HepG2 (cell line): ENCODE data around the gene MAST1. TPM values are rescaled to one million over a fixed set of nuclear protein-coding genes. Genes with fewer than 3 reads are reported as not detected.
A peak's percentile ranks its signal among the peaks of the same experiment; 100 is the strongest.

ENCODE experiments used
- ATAC-seq: fragments of 200-7000 bp; cut with Tn5 transposase; 3 replicates; pipeline ENCODE4 v1.9.1; 2020; ENCODE audit warnings: mild to moderate bottlenecking, moderate library complexity
- BruUV-seq: library from RNA; stranded (reverse); fragments of 400-500 nt; replicated peaks from 2 replicates; lab custom pipeline; 2021; lab: Mats Ljungman, UMichigan
- CTCF ChIA-PET: fragments of 300-600 bp; formaldehyde crosslinking; extraction: SDS; loops from one replicate; lab custom pipeline; 2021; ENCODE audit warnings: low total read pairs, inconsistent platforms, low intra/inter-chr PET ratio; lab: Yijun Ruan, JAX
- POLR2A ChIA-PET: fragments of 350-600 bp; sonication (Branson Sonifier 250); formaldehyde crosslinking; loops from one replicate; lab custom pipeline; 2020; ENCODE audit warnings: antibody characterized with exemption, inconsistent platforms; lab: Yijun Ruan, JAX
- DNase-seq: peaks from one replicate; pipeline ENCODE4 v3.0.0-alpha.2; 2015; ENCODE audit warnings: low spot score
- FAIRE-seq: peaks from 3 replicates; lab custom pipeline; 2011; peaks lifted over from hg19 to GRCh38; lab: Jason Lieb, UNC
- H2AFZ ChIP-seq: one replicate; pipeline ENCODE4 v1.6.1; 2011; ENCODE audit warnings: low read length, inconsistent platforms
- H3K27ac ChIP-seq: fragments of 300-600 bp; 3 replicates; pipeline ENCODE4 v1.8.0; 2011; ENCODE audit warnings: mixed run types, mild to moderate bottlenecking, mixed read lengths, low read length, inconsistent platforms; ENCODE audit not compliant: insufficient read depth; ENCODE audit errors: extremely low read length
- H3K27me3 ChIP-seq, 2 experiments: fragments of 200-600 bp in 1 of 2; 2 replicates in 1 of 2; 3 replicates in 1 of 2; pipeline versions ENCODE4 v1.6.0 to v1.8.0; 2011; ENCODE audit warnings: low read length in 2 of 2, mild to moderate bottlenecking in 2 of 2, moderate library complexity in 2 of 2, inconsistent platforms in 1 of 2; ENCODE audit not compliant: insufficient read depth in 2 of 2, control insufficient read depth in 1 of 2
- H3K36me3 ChIP-seq, 2 experiments: fragments of 200-600 bp in 1 of 2; replicated peaks in 1 of 2; 2 replicates in 1 of 2; 3 replicates in 1 of 2; pipeline versions ENCODE4 v1.5.1 to v1.8.0; 2011; ENCODE audit warnings: low read length in 2 of 2, inconsistent platforms in 1 of 2; ENCODE audit not compliant: insufficient read depth in 2 of 2, control insufficient read depth in 1 of 2
- H3K4me1 ChIP-seq: 2 replicates; pipeline ENCODE4 v1.5.1; 2012; ENCODE audit warnings: low read length, inconsistent platforms; ENCODE audit not compliant: insufficient read depth
- H3K4me2 ChIP-seq: 2 replicates; pipeline ENCODE4 v1.6.0; 2011; ENCODE audit warnings: low read depth, low read length, inconsistent platforms
- H3K4me3 ChIP-seq, 3 experiments: fragments of 200-600 bp in 1 of 3; sonication (generic), shearing (Covaris generic) in 1 of 3; replicated peaks in 1 of 3; 2 replicates each; pipeline ENCODE4 v1.5.1; 2011 to 2016; ENCODE audit warnings: low read length in 3 of 3, inconsistent platforms in 2 of 3, low read depth in 2 of 3, mild to moderate bottlenecking in 2 of 3, control low read depth in 1 of 3, mixed read lengths in 1 of 3; ENCODE audit not compliant: insufficient read depth in 1 of 3
- H3K79me2 ChIP-seq: one replicate; pipeline ENCODE4 v1.6.1; 2011; ENCODE audit warnings: low read length, inconsistent platforms; ENCODE audit not compliant: insufficient read depth
- H3K9ac ChIP-seq: 2 replicates; pipeline ENCODE4 v1.6.0; 2011; ENCODE audit warnings: mild to moderate bottlenecking, low read depth, low read length, inconsistent platforms; ENCODE audit not compliant: insufficient read depth
- H3K9me3 ChIP-seq: 2 replicates; pipeline ENCODE4 v1.5.1; 2012; ENCODE audit warnings: mild to moderate bottlenecking, low read length
- H4K20me1 ChIP-seq: 2 replicates; pipeline ENCODE4 v1.6.0; 2011; ENCODE audit warnings: inconsistent platforms, mild to moderate bottlenecking, low read length, moderate library complexity; ENCODE audit not compliant: insufficient read depth
- ATF5 ChIP-seq: sonication (generic); formaldehyde crosslinking; IDR thresholded peaks from 2 replicates; pipeline ENCODE4 v1.4.0; 2020; ENCODE audit warnings: mild to moderate bottlenecking, low read depth, missing genetic modification reagents
- BORCS8-MEF2B ChIP-seq: sonication (generic); formaldehyde crosslinking; IDR thresholded peaks from 2 replicates; pipeline ENCODE4 v1.8.0; 2022; ENCODE audit warnings: mild to moderate bottlenecking, missing genetic modification reagents
- BRCA1 ChIP-seq: sonication (generic); formaldehyde crosslinking; IDR thresholded peaks from 2 replicates; pipeline ENCODE4 v1.4.0; 2020; ENCODE audit warnings: missing genetic modification reagents
- DR1 ChIP-seq: sonication (generic); formaldehyde crosslinking; IDR thresholded peaks from 2 replicates; pipeline ENCODE4 v1.8.0; 2021; ENCODE audit warnings: mild to moderate bottlenecking, missing genetic modification reagents, inconsistent platforms
- ELF1 ChIP-seq: sonication (generic); formaldehyde crosslinking; IDR thresholded peaks from 2 replicates; pipeline ENCODE4 v1.4.0; 2020; ENCODE audit warnings: missing genetic modification reagents
- FOXK2 ChIP-seq: fragments of 450-650 bp; IDR thresholded peaks from 2 replicates; pipeline ENCODE4 v1.6.1; 2016
- FOXO1 ChIP-seq: sonication (generic); formaldehyde crosslinking; IDR thresholded peaks from 2 replicates; pipeline ENCODE4 v1.4.0; 2020; ENCODE audit warnings: missing genetic modification reagents
- GABPB1 ChIP-seq: IDR thresholded peaks from 2 replicates; pipeline ENCODE4 v1.6.1; 2016; ENCODE audit warnings: mild to moderate bottlenecking, missing genetic modification reagents, moderate library complexity, missing compliant biosample characterization
- JDP2 ChIP-seq: sonication (generic); formaldehyde crosslinking; IDR thresholded peaks from 2 replicates; pipeline ENCODE4 v1.8.1; 2022; ENCODE audit warnings: missing genetic modification reagents, borderline replicate concordance
- MLLT10 ChIP-seq: sonication (generic); formaldehyde crosslinking; IDR thresholded peaks from 2 replicates; pipeline ENCODE4 v1.4.0; 2020; ENCODE audit warnings: missing genetic modification reagents
- MYC ChIP-seq: sonication (generic); formaldehyde crosslinking; IDR thresholded peaks from 2 replicates; pipeline ENCODE4 v1.9.0; 2021; ENCODE audit warnings: missing genetic modification reagents, borderline replicate concordance
- YEATS4 ChIP-seq: sonication (generic); formaldehyde crosslinking; IDR thresholded peaks from 2 replicates; pipeline ENCODE4 v1.4.0; 2020; ENCODE audit warnings: missing genetic modification reagents, borderline replicate concordance
- ZFP1 ChIP-seq: IDR thresholded peaks from 2 replicates; pipeline ENCODE4 v1.6.1; 2016
- ZNF136 ChIP-seq: sonication (generic); formaldehyde crosslinking; IDR thresholded peaks from 2 replicates; pipeline ENCODE4 v1.8.1; 2022; ENCODE audit warnings: low read depth, mild to moderate bottlenecking, moderate library complexity, missing genetic modification reagents
- ZNF354B ChIP-seq: sonication (generic); formaldehyde crosslinking; IDR thresholded peaks from 2 replicates; pipeline ENCODE4 v1.8.0; 2022; ENCODE audit warnings: mild to moderate bottlenecking, missing genetic modification reagents
- ZNF629 ChIP-seq: sonication (generic); formaldehyde crosslinking; conservative IDR thresholded peaks from 2 replicates; pipeline ENCODE4 v1.5.0; 2020; ENCODE audit warnings: missing genetic modification reagents
- ZZZ3 ChIP-seq: sonication (generic); formaldehyde crosslinking; IDR thresholded peaks from 2 replicates; pipeline ENCODE4 v1.4.0; 2020; ENCODE audit warnings: missing genetic modification reagents, mild to moderate bottlenecking, borderline replicate concordance
- WGBS: methylation state at CpG from one replicate; pipeline ENCODE4 v1.1.6; 2017; ENCODE audit warnings: low lambda C conversion rate; 5-methylcytosine and 5-hydroxymethylcytosine counted together
- in situ Hi-C: cut with HindIII; loops from 2 replicates; pipeline ENCODE4 v1.10.0; 2017; ENCODE audit warnings: low pct_unique_long_range_greater_than_20kb; ENCODE audit not compliant: extremely low pct_ligation_motif_present
- intact Hi-C: fragments of 100-400 bp; cut with micrococcal nuclease; formaldehyde crosslinking; loops from one replicate; pipeline ENCODE4 v1.10.0; 2022; ENCODE audit not compliant: unreplicated experiment
- polyA plus RNA-seq, 8 experiments: library from polyadenylated mRNA; depleted of rRNA in 3 of 8; stranded (reverse) in 7 of 8; unstranded in 1 of 8; fragments of >200 nt; fragmentation: Illumina TruSeq in 4 of 8; extraction: Trizol in 4 of 8; gene quantifications; 2 replicates each; pipeline versions ENCODE4 v1.2.1 to v1.2.3, GENCODE V29; 2011 to 2016; ENCODE audit warnings: low read depth in 4 of 8, missing spikeins in 1 of 8, mixed read lengths in 1 of 8; ENCODE audit not compliant: insufficient read depth in 1 of 8
- total RNA-seq, 5 experiments: library from RNA; depleted of rRNA; stranded (reverse); fragments of >200 nt; fragmentation: Illumina TruSeq; extraction: Trizol; gene quantifications; 2 replicates each; pipeline ENCODE4 v1.2.3, GENCODE V29; 2016; ENCODE audit warnings: low read depth in 1 of 5
- TF ChIP-seq, protein P1 (sequence below): sonication (generic); IDR thresholded peaks from 2 replicates; pipeline ENCODE4 v1.6.1; 2016; ENCODE audit warnings: low read depth, borderline replicate concordance
- TF ChIP-seq, protein P2 (sequence below): IDR thresholded peaks from 2 replicates; pipeline ENCODE4 v1.6.1; 2016; ENCODE audit warnings: missing genetic modification reagents, missing compliant biosample characterization
- TF ChIP-seq, protein P3 (sequence below): sonication (generic); formaldehyde crosslinking; IDR thresholded peaks from 2 replicates; pipeline ENCODE4 v1.5.0; 2020; ENCODE audit warnings: mild to moderate bottlenecking, missing genetic modification reagents, borderline replicate concordance

The MAST1 gene
- total and polyA plus RNA-seq, 2 of the 13 experiments (the other 11 are each of a cell fraction or from before 2014, with no cell fraction given) = 0.73 to 4.7 TPM

DNA sequence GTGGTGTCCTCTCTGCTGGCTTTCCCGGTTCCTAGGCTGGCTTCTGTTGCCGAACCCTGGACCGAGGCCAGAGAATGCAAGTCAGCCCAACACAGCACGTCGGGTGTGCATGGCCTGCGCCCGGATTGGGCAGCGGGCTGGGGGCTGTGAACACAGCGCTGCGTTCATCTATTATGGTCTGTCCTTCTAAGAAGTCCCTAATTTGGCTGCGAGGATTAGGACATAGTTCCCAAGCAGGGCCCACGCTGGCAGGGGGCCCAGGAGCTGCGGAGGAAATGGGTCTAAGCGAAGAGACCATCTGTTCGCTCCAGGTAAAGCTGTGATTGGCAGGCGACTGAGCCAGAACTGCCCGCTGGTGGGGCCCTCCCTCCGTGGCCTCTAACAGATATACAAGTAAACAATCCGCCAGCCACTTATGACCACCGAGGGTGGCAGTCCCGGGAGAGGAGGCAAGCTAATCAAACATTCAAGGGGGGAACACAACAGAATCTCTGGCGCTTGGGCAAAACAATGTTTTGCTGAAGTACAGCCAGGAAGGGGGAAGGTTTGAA is 74.8 kb downstream of the MAST1 start:
- Histone ChIP-seq H3K4me3 (peak overlapping the region; percentile 48 to 63 (median 55)), H3K79me2 (no peaks in the 10 kb centered on the region), H2AFZ (peak overlapping the region; percentile 57), H4K20me1 (no peaks in the 10 kb centered on the region), H3K4me1 (peaks cover 30% of the 10 kb centered on the region), H3K4me2 (peak overlapping the region; percentile 81), H3K9ac (peak overlapping the region; percentile 61), H3K27ac (peak overlapping the region; percentile 65), H3K36me3 (no peaks in the 10 kb centered on the region), H3K9me3 (no peaks in the 10 kb centered on the region), H3K27me3 (no peaks in the 10 kb centered on the region)
- DNase-seq (peak; percentile 62), FAIRE-seq (no peak), ATAC-seq (peak; percentile 86)
- BruUV-seq = no TSS peak
- WGBS = 0% methylated on average over 12 of the region's 22 CpGs
- in situ Hi-C loops (no loop called here), intact Hi-C loops (no loop called here)
- ChIA-PET POLR2A (interaction anchor here (1.0 to 4.2 kb wide), 10 partner anchors 8 to 250 kb away, joined by 3 to 40 read pairs (median 6); partner anchors contain the start of genes FARSA and GCDH), CTCF (no interaction called here)
- TF ChIP-seq JDP2 (CRISPR knock-in tag) (no peak), GABPB1 (CRISPR knock-in tag) (peak; percentile 53; the same call in 1 of the 2 replicates), FOXO1 (CRISPR knock-in tag) (no peak), ZNF354B (CRISPR knock-in tag) (no peak), YEATS4 (CRISPR knock-in tag) (0 out of 2 replicates have a peak, but pooled peaks have one; percentile 36), DR1 (CRISPR knock-in tag) (no peak), ATF5 (CRISPR knock-in tag) (0 out of 2 replicates have a peak, but pooled peaks have one; percentile 39), MYC (CRISPR knock-in tag) (peak; percentile 51; the same call in 1 of the 2 replicates), ELF1 (no peak), BRCA1 (no peak), FOXK2 (no peak), BORCS8-MEF2B (no peak), ZFP1 (CRISPR knock-in tag) (no peak), ZZZ3 (peak; percentile 49; the same call in 1 of the 2 replicates), ZNF629 (peak; percentile 56; the same call in 1 of the 2 replicates), MLLT10 (CRISPR knock-in tag) (no peak), ZNF136 (CRISPR knock-in tag) (0 out of 2 replicates have a peak, but pooled peaks have one; percentile 69)
- TF ChIP-seq, protein P1, sequence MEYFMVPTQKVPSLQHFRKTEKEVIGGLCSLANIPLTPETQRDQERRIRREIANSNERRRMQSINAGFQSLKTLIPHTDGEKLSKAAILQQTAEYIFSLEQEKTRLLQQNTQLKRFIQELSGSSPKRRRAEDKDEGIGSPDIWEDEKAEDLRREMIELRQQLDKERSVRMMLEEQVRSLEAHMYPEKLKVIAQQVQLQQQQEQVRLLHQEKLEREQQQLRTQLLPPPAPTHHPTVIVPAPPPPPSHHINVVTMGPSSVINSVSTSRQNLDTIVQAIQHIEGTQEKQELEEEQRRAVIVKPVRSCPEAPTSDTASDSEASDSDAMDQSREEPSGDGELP = peak; percentile 45; the same call in 1 of the 2 replicates
- TF ChIP-seq, protein P2, sequence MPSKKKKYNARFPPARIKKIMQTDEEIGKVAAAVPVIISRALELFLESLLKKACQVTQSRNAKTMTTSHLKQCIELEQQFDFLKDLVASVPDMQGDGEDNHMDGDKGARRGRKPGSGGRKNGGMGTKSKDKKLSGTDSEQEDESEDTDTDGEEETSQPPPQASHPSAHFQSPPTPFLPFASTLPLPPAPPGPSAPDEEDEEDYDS = peak; percentile 31; the same call in 1 of the 2 replicates
- TF ChIP-seq, protein P3, sequence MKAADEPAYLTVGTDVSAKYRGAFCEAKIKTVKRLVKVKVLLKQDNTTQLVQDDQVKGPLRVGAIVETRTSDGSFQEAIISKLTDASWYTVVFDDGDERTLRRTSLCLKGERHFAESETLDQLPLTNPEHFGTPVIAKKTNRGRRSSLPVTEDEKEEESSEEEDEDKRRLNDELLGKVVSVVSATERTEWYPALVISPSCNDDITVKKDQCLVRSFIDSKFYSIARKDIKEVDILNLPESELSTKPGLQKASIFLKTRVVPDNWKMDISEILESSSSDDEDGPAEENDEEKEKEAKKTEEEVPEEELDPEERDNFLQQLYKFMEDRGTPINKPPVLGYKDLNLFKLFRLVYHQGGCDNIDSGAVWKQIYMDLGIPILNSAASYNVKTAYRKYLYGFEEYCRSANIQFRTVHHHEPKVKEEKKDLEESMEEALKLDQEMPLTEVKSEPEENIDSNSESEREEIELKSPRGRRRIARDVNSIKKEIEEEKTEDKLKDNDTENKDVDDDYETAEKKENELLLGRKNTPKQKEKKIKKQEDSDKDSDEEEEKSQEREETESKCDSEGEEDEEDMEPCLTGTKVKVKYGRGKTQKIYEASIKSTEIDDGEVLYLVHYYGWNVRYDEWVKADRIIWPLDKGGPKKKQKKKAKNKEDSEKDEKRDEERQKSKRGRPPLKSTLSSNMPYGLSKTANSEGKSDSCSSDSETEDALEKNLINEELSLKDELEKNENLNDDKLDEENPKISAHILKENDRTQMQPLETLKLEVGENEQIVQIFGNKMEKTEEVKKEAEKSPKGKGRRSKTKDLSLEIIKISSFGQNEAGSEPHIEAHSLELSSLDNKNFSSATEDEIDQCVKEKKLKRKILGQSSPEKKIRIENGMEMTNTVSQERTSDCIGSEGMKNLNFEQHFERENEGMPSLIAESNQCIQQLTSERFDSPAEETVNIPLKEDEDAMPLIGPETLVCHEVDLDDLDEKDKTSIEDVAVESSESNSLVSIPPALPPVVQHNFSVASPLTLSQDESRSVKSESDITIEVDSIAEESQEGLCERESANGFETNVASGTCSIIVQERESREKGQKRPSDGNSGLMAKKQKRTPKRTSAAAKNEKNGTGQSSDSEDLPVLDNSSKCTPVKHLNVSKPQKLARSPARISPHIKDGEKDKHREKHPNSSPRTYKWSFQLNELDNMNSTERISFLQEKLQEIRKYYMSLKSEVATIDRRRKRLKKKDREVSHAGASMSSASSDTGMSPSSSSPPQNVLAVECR (CRISPR knock-in tag) = peak; percentile 43; the same call in 1 of the 2 replicates
